Measurements from ENCODE around the gene ORC5.

GRCh38 chr7:104161244-104161643 is 46.6 kb downstream of the ORC5 start:
- no peak for TF ChIP-seq POLR2AphosphoS5 (IDR thresholded peaks at IDR 0.05; ENCODE audit: borderline replicate concordance, low read depth, low read length)
- TF ChIP-seq EZH2 (IDR thresholded peaks at IDR 0.05): no peak
- no peak for TF ChIP-seq FOXP2 (optimal IDR thresholded peaks at IDR 0.05; ENCODE audit: control extremely low read depth, extremely low read length, insufficient read depth)

All from SK-N-MC (cell line).